GM19043 (cell line): ENCODE data around the gene OR5I1.
"Not testable (repeated sequence)": the region's sequence is repeated elsewhere in the genome, so short reads cannot be mapped to it uniquely, and the experiment has no call there.

ENCODE experiments used
- ATAC-seq: cut with Tn5 transposase; IDR thresholded peaks from one replicate; pipeline ENCODE4 v1.9.1; 2021; ENCODE audit warnings: low read depth; ENCODE audit not compliant: unreplicated experiment

The OR5I1 gene

GRCh38 chr11:55936300-55936699 is at the start of gene OR5I1:
TSS of gene OR5I1 (minus strand) at chr11:55936400. CDS start at chr11:55936400, 0 bp downstream.
- no peak for ATAC-seq

GRCh38 chr11:55970935-55971334 is 34.7 kb upstream of the OR5I1 start:
- no peak for ATAC-seq

GRCh38 chr11:55969845-55970244 is 33.6 kb upstream of the OR5I1 start, which contains the start of gene OR10AG1:
TSS of gene OR10AG1 (minus strand) at chr11:55969945. CDS start at chr11:55969907, 38 bp downstream.
- no peak for ATAC-seq

GRCh38 chr11:55967914-55968313 is 31.7 kb upstream of the OR5I1 start:
- no peak for ATAC-seq

- ATAC-seq = no peak
These were observed 30.2 kb upstream of the OR5I1 start for GRCh38 chr11:55966391-55966790.

- ATAC-seq = no peak
These were observed 20.3 kb upstream of the OR5I1 start for GRCh38 chr11:55956521-55956920.

GRCh38 chr11:55949330-55949729 is 13.1 kb upstream of the OR5I1 start:
- ATAC-seq = no peak

GRCh38 chr11:55942785-55943392 is 6.7 kb upstream of the OR5I1 start:
- no peak for ATAC-seq

- ATAC-seq = no peak
These were observed 15.7 kb downstream of the OR5I1 start for GRCh38 chr11:55920537-55920936.

- ATAC-seq = no peak
These were observed 21.7 kb downstream of the OR5I1 start, which contains the start of gene OR5W2 for GRCh38 chr11:55914482-55914881. TSS of gene OR5W2 (minus strand) at chr11:55914582. CDS start at chr11:55914582, 0 bp downstream.

- no peak for ATAC-seq
These were observed 33.9 kb downstream of the OR5I1 start for GRCh38 chr11:55902308-55902707.

GRCh38 chr11:55895216-55895615 is 41.0 kb downstream of the OR5I1 start:
- no peak for ATAC-seq

- not testable (repeated sequence) for ATAC-seq
These were observed 50.7 kb downstream of the OR5I1 start for GRCh38 chr11:55885481-55885880.
